Naive B cell (primary cell): ENCODE measurements around the gene IL22RA1. TPM values are rescaled to one million over a fixed set of nuclear protein-coding genes. Genes with fewer than 3 reads are reported as not detected.

Source experiments
- ATAC-seq, 2 donors: fragments of 150-1000 bp; cut with Tn5 transposase; 2 replicates each; pipeline ENCODE4 v1.10.0; 2021; ENCODE audit warnings: low read depth in 2 of 2, mild to moderate bottlenecking in 2 of 2, moderate library complexity in 2 of 2
- DNase-seq: peaks from one replicate; pipeline ENCODE4 v3.0.0; 2022
- H3K27ac Mint-ChIP-seq, 6 donors: one replicate each; pipeline ENCODE4 v1.8.0; 2020 to 2022; ENCODE audit warnings: mild to moderate bottlenecking in 6 of 6, mixed read lengths in 6 of 6, moderate library complexity in 5 of 6, inconsistent platforms in 2 of 6
- H3K27me3 Mint-ChIP-seq, 3 donors: one replicate each; pipeline ENCODE4 v1.8.0; 2021 to 2022; ENCODE audit warnings: mixed read lengths in 3 of 3, mild to moderate bottlenecking in 1 of 3
- H3K36me3 Mint-ChIP-seq, 2 donors: one replicate each; pipeline ENCODE4 v1.8.0; 2020 to 2022; ENCODE audit warnings: mixed read lengths in 2 of 2, inconsistent platforms in 1 of 2, mild to moderate bottlenecking in 1 of 2
- H3K4me1 Mint-ChIP-seq, 3 donors: one replicate each; pipeline ENCODE4 v1.8.0; 2020 to 2022; ENCODE audit warnings: mixed read lengths in 3 of 3, inconsistent platforms in 1 of 3, mild to moderate bottlenecking in 1 of 3, moderate library complexity in 1 of 3
- H3K4me3 Mint-ChIP-seq, 8 donors: one replicate each; pipeline ENCODE4 v1.8.0; 2020 to 2022; ENCODE audit warnings: mild to moderate bottlenecking in 8 of 8, mixed read lengths in 8 of 8, moderate library complexity in 8 of 8, inconsistent platforms in 2 of 8
- H3K9me3 Mint-ChIP-seq, 7 donors: one replicate each; pipeline ENCODE4 v1.8.0; 2020 to 2022; ENCODE audit warnings: mixed read lengths in 7 of 7, mild to moderate bottlenecking in 5 of 7, inconsistent platforms in 2 of 7, moderate library complexity in 1 of 7
- polyA plus RNA-seq, 6 donors: library from polyadenylated mRNA; unstranded; fragments of 300-500 nt; fragmentation: Illumina TruSeq; gene quantifications; one replicate each; pipeline ENCODE4 v1.2.3, GENCODE V29; 2021; ENCODE audit warnings: low read depth in 6 of 6

Gene IL22RA1
- polyA plus RNA-seq, 6 donors from 2014 or later = not detected

DNA sequence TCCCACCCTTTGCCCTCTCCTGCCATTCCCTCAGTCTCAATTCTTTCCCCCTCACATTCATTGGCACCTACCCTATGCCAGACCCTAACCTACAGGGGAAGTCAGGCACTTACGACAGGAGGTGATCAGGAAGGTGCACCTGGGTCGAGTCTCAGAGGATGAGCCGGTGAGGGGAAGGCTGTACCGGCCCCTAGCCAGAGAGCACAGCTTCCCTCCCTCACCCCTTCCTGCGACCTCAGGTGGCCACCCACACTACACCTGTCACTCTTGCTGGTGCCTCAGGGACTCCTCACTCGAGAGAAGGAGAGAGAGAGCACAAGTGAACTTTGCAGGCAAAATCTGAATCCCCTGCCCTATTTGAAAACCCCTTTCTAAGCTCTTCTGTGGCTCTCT, 29.3 kb downstream of the IL22RA1 start:
- no peak for ATAC-seq
- no peak for DNase-seq
- H3K4me3 Mint-ChIP-seq = no peak overlapping the region
- H3K27ac Mint-ChIP-seq = no peak overlapping the region
- no peaks in the 10 kb centered on the region for H3K9me3 Mint-ChIP-seq
- H3K27me3 Mint-ChIP-seq = peaks cover 36 to 59% (median 56%) of the 10 kb centered on the region in 3 donors
- H3K36me3 Mint-ChIP-seq = no peaks in the 10 kb centered on the region
- peaks cover 6 to 14% (median 10%) of the 10 kb centered on the region in 3 donors for H3K4me1 Mint-ChIP-seq

DNA sequence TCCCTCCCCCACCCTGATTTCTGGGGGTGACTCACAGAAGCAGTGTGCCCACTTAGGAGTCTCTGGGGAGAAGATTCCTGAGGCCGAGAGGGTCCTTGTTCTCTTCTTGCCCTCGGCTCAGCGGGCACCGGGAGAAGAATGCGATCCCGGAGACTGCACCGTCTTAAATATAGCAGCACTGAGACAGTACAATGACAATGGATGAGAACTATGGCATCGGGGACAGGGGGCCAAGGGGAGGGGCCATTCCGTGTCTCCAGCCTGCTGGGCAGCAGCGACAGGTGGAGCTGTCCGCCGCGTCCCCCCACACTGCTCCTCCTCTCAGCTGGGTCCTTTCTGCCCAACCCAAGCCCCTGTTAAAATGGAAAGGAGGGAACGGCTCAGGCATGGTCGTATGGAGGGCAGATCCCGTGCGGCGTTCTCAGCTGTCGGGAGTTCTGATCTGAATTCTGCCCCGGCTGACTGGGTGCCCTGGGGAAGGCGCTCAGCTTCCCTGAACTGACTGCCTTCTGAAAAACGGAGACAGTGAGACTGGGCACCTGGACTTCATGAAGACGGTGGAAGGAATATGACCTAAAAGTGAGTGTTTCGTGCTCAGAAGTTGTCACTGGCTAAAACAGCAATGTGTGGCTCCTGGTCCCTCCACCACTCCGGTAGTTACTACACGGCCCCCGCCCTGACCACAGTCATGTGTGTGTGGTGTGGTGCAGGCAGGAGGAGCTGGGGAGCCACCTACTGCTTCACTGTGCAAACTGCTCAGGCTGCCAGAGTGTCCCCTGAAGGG, 30.8 kb downstream of the IL22RA1 start, which contains the start of gene MYOM3:
TSS of gene MYOM3 (minus strand) at position 140 of the 784 bp plus-strand sequence. CDS start 3,499 bp downstream, outside the sequence.
- H3K9me3 Mint-ChIP-seq = no peaks in the 10 kb centered on the region
- H3K4me3 Mint-ChIP-seq = peak within 1 kb of the TSS in 5 of 8 donors; percentile 22 to 75 (median 40)
- H3K27ac Mint-ChIP-seq = peak within 1 kb of the TSS in 1 of 6 donors; percentile 20

DNA sequence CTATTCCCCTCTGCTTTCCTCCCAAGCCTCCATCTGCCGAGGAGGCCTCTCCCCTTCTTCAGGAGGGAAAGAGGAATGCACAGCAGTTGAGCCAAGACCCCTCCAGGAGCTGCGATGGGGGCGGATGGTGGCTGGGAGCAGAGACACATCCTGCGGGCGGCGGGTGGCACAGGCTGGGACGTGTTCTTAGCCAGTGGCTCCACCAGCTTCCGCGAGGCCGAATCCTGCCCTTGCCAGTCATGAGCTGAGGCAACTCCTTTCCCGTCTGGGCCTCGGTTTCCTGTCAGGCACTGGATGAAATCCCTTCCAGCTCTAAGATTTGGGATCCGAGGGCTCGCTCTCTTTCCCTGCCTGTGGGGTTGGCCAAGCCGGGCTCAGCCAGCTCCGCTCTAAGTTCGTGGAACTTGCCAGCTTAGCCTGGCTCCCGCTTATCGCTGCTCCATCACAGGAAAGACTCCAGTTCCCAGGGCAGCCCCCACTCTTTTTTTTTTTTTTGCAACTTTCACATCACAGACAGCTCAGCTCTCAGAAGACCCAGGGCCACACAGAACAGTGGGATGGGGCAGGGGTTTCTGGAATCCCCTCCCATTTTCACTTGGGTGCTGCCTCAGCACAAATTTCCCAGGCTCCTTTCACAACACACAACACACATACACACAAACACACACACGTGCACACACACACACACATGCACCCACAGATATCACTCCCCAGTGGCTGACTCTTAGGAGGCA, 31.5 kb downstream of the IL22RA1 start:
- no peak for ATAC-seq
- no peaks in the 10 kb centered on the region for H3K9me3 Mint-ChIP-seq
- peaks cover 6 to 14% (median 10%) of the 10 kb centered on the region in 3 donors for H3K4me1 Mint-ChIP-seq
- H3K4me3 Mint-ChIP-seq = peak overlapping the region in 1 of 8 donors; percentile 40
- peak overlapping the region in 1 of 6 donors; percentile 20 for H3K27ac Mint-ChIP-seq
- no peaks in the 10 kb centered on the region for H3K36me3 Mint-ChIP-seq
- peaks cover 25 to 43% (median 42%) of the 10 kb centered on the region in 3 donors for H3K27me3 Mint-ChIP-seq
- DNase-seq = no peak

More for the DNA sequence above, 30.8 kb downstream of the IL22RA1 start, which contains the start of gene MYOM3:
- peak; percentile 28 for DNase-seq
- Mint-ChIP-seq H3K4me1 (peaks cover 6 to 14% (median 10%) of the 10 kb centered on the region in 3 donors), H3K36me3 (no peaks in the 10 kb centered on the region), H3K27me3 (peaks cover 26 to 49% (median 45%) of the 10 kb centered on the region in 3 donors)
- ATAC-seq = peak; percentile 89

DNA sequence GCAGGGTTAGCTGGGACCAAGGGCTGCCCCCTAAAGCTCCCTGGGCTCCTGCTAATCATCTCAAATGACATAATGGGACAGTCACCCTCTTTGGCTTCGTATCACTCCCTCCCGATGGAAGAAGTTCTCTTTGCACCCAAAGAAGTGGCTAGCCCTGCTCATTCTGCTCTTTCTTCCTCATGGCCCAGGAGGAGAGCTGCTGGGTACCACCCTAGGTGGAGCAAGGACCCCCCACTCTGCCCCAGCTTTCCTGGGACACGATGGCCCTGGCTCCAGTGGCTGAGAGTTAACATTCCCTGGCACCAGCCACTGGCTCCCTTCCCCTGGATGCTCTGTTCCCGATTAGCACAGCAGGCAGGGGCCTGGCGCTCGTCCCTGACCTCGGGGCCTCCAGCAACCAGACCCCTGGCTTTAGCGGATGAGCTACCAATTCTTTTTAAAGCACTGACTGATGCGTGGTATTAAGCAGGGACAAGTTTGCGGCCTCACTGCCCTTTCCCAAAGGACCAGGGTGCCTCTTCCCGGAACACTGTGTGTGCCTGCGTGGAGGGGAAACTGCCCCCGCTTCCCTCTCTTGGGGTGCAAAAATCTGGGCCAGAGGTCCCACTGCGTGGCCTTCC, 32.2 kb downstream of the IL22RA1 start:
- H3K4me1 Mint-ChIP-seq = peaks cover 6 to 14% (median 10%) of the 10 kb centered on the region in 3 donors
- peaks cover 18 to 36% (median 35%) of the 10 kb centered on the region in 3 donors for H3K27me3 Mint-ChIP-seq
- H3K27ac Mint-ChIP-seq = no peak overlapping the region
- no peaks in the 10 kb centered on the region for H3K36me3 Mint-ChIP-seq
- H3K4me3 Mint-ChIP-seq = no peak overlapping the region
- H3K9me3 Mint-ChIP-seq = no peaks in the 10 kb centered on the region
- DNase-seq (no peak), ATAC-seq (no peak)

DNA sequence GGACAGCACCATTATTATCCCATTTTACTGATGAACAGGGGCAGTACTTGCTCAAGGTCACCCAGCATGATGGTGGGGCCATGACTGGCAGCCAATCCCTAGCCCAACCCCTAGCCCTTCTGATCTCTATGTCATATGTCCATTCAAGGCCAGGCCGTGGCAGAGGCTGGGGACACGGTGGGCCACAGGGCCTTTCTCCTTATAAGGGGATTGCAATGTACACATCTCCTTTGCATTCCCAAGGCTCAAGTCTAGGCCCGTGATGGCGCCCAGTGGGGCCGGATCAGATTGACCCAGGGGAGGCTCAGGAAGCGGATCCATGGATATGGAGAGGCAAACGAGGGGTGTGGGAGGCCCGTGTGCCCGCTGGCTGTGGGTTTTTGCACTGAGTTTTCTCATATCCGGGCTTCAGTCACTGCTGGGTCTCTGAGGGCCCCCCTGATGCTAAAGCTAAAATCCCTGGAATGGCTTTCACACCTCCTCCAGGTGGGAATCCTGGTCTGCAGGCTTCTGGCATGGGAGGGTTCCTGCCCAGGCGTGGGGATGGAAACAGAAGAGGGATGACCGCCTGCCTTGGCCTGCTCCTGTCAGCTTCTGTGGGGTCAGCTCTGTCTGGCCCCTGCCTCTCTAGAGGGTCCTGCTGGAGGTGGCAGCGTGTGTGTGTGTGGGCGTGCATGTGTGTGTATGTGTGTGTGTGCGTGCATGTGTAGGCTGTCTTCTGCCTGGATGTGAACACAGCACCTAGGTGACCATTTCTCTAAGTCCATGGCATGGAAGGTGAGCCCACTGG, 33.1 kb downstream of the IL22RA1 start:
- Mint-ChIP-seq H3K27ac (peak overlapping the region in 2 of 6 donors; percentile 37 to 82), H3K4me1 (peaks cover 6 to 14% (median 10%) of the 10 kb centered on the region in 3 donors), H3K9me3 (no peaks in the 10 kb centered on the region), H3K4me3 (peak overlapping the region in 1 of 8 donors; percentile 47), H3K36me3 (no peaks in the 10 kb centered on the region), H3K27me3 (peaks cover 18 to 34% (median 32%) of the 10 kb centered on the region in 3 donors)
- DNase-seq (no peak), ATAC-seq (no peak)

DNA sequence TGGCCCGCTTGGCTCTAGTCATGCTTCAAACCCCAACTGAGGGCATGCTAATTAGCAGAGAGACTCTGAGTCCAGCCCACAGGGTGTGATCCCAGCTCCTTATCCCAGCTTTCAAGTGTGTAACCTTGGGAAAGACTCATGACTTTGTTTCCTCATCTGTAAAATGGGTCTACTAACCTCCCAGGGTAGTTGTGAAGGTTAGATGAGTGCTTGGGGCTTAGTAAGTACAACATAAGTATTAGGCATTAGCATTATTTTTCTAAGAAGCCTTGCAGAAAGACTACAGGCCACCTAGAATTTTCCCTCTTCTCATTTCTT, 33.8 kb downstream of the IL22RA1 start:
- Mint-ChIP-seq H3K27ac (no peak overlapping the region), H3K27me3 (peaks cover 18 to 30% (median 30%) of the 10 kb centered on the region in 3 donors), H3K4me1 (peaks cover 6 to 14% (median 10%) of the 10 kb centered on the region in 3 donors), H3K9me3 (no peaks in the 10 kb centered on the region), H3K36me3 (no peaks in the 10 kb centered on the region), H3K4me3 (no peak overlapping the region)
- no peak for DNase-seq
- no peak for ATAC-seq

DNA sequence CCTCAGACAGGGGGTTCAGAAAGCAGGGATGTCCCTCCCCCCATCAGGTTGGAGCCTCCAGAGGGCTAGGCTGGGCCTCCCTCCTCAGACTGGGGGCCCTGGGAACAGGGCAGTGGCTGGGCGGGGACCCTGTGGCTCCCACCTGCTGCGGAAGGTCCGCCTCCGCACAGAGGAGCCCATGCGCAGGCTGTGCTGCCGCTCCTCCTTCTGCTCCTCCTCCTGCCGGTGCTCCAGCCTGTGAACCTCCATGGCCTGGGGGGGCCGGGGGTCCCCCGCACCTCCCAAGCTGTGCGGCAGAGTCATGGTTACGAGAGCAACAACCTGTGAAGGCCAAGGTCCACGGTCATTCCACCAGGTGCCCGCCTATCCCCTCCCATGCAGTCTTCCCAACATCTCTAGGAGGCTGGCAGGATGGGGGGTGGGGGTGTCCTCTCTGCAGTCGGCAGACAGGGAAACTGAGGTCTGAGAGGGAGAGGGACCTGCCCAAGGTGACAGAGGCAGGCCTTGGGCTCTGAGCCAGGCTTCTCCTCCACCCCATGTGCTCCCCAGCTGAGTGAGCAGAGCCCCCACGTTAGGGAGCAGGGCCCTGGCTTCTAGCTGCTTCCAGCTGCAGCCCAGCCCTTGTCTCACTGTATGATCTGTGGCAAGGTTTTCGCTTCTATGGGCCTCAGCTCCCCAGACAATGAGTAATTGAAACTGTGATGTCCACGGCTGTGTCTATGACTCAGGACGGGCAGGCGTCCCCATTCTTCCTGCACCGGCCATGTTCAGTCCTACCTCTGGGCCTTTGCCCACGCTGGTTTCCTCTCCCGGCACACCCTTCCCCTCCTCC, 34.4 kb downstream of the IL22RA1 start:
- Mint-ChIP-seq H3K4me1 (peaks cover 6 to 14% (median 10%) of the 10 kb centered on the region in 3 donors), H3K36me3 (no peaks in the 10 kb centered on the region), H3K4me3 (no peak overlapping the region), H3K9me3 (no peaks in the 10 kb centered on the region), H3K27ac (no peak overlapping the region), H3K27me3 (peaks cover 14 to 24% (median 24%) of the 10 kb centered on the region in 3 donors)
- ATAC-seq (no peak), DNase-seq (no peak)

DNA sequence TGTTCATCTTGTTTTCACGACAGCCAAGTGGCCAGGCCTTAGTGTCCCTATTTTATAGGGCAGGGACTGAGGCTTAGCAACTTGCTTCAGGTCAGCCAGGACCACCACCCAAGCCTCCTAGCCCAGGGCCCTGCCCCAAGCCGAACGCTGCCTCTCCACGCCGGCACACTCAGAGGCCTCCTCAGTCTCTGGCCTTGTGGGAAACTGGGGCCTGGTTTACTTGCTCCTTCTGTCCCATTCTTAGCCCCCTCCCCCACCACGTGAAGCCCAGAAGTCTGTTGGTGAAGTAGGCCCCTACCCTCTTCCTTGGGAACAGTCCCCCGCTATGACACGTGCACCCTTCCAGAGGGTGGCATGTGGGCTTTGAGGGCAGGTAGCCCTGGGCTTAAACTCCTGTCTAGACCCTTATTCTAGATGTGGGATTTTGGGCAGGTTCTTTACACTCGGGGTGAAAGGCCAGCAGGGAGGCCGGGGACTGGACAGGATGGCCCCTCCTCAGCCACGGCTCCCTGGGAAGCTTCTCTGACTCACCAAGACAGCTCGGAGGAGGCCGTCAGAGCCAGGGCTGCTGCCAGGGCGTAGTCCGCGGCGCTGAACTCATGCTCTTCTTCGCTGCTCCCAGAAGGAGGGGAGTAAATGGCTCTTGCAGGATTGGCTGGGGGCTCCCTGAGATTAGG, 35.3 kb downstream of the IL22RA1 start:
- DNase-seq (no peak), ATAC-seq (no peak)
- no peak overlapping the region for H3K27ac Mint-ChIP-seq
- H3K9me3 Mint-ChIP-seq = no peaks in the 10 kb centered on the region
- no peaks in the 10 kb centered on the region for H3K36me3 Mint-ChIP-seq
- H3K27me3 Mint-ChIP-seq = peaks cover 9 to 15% (median 15%) of the 10 kb centered on the region in 3 donors
- no peak overlapping the region for H3K4me3 Mint-ChIP-seq
- H3K4me1 Mint-ChIP-seq = peaks cover 4 to 10% (median 7%) of the 10 kb centered on the region in 3 donors

DNA sequence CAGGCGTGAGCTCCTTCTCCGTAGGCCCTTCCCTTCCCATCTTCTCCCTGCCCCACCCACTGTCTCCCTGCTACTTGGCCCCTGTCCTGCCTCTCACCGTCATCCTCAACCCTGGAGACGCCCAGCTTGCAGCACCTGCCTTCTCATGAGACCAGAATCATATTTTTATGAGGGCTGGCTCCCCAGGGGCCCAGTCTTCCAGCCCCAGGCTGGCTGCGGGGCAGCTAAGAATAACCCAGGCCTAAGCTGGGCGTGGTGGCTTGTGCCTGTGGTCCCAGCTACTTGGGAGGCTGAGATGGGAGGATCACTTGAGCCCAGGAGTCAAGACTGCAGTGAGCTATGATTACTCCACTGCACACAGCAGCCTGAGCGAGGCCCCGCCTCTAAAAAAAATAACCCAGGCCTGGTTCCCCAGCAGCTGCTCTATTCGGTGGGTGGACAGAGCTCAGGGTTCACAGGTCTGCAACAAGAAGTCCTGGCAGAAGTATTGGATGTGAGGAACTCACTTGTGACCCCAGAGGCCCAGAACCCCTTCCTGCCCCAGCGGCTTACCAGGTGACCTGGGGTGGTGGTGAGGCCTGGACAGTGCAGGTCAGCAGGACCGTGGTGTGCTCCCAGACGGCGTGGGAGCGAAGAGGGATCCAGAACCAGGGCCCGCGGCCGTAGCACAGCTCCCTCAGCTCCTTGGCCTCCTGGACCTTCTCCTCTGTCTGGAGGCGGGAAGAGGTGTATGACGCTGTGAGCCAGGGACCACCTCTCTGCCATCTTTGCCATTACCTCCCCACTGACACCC, 37.4 kb downstream of the IL22RA1 start:
- ATAC-seq (no peak), DNase-seq (no peak)
- no peaks in the 10 kb centered on the region for H3K9me3 Mint-ChIP-seq
- peaks cover 0 to 4% (median 0%) of the 10 kb centered on the region in 3 donors for H3K27me3 Mint-ChIP-seq
- no peaks in the 10 kb centered on the region for H3K36me3 Mint-ChIP-seq
- H3K4me1 Mint-ChIP-seq = peaks cover 0 to 2% (median 0%) of the 10 kb centered on the region in 3 donors
- H3K4me3 Mint-ChIP-seq = no peak overlapping the region
- H3K27ac Mint-ChIP-seq = peak overlapping the region in 1 of 6 donors; percentile 42

DNA sequence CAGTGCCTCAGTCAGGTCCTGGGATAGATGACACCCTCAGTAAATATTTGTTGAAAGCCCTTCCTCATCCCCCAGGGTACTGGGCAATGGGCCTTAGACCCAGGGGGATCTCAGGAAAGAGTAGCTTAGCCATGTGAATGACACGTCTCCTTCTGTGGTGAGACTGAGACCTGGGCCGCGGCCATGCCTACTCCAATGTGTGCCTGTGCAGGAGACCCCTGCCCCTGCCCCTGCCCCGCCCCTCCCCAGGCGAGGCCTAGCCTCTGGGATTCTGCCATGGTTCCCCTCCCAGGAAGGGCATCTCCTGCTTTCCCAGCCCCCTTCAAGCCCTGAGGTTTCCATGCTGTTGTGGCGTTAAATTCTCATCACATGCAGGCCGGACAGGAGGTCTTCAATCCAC, 38.1 kb downstream of the IL22RA1 start:
- H3K9me3 Mint-ChIP-seq = no peaks in the 10 kb centered on the region
- H3K4me3 Mint-ChIP-seq = no peak overlapping the region
- H3K27ac Mint-ChIP-seq = no peak overlapping the region
- peaks cover 0 to 4% (median 0%) of the 10 kb centered on the region in 3 donors for H3K27me3 Mint-ChIP-seq
- DNase-seq (no peak), ATAC-seq (no peak)
- peaks cover 0 to 2% (median 0%) of the 10 kb centered on the region in 3 donors for H3K4me1 Mint-ChIP-seq
- no peaks in the 10 kb centered on the region for H3K36me3 Mint-ChIP-seq

DNA sequence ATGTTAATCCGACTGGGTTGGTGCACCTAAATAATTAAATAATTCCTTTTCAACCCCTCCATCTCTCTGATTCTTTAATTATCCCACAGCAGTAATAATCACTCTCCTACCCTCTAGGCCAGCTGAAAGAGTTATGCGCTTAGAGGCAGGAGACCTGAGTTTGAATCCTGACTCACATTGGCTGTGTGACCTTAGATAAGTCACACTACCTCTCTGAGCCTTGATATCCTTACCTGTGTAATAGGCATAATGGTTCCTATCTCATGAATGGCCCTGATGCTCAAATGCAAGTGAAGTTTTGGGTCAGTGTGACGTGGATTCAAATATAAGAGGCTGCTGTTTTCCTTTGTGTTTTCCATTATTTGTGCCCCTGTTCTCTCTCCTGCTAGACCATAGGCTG, 39.1 kb downstream of the IL22RA1 start:
- no peak for DNase-seq
- Mint-ChIP-seq H3K4me1 (peaks cover 0 to 2% (median 0%) of the 10 kb centered on the region in 3 donors), H3K27me3 (peaks cover 0 to 4% (median 0%) of the 10 kb centered on the region in 3 donors), H3K36me3 (no peaks in the 10 kb centered on the region), H3K27ac (peak overlapping the region in 1 of 6 donors; percentile 64), H3K9me3 (no peaks in the 10 kb centered on the region), H3K4me3 (no peak overlapping the region)
- ATAC-seq = no peak
